Activated CD8-positive, alpha-beta memory T cell treated with anti-CD3 and anti-CD28 coated beads, Interleukin-2, amount 50 U/mL, for 1 hour (primary cell): ENCODE results near the gene TIA1.
"Not testable (repeated sequence)": the region's sequence is repeated elsewhere in the genome, so short reads cannot be mapped to it uniquely, and the experiment has no call there.

Experiments
- DNase-seq: peaks from one replicate; pipeline ENCODE4 v3.0.0-alpha.2; 2020; ENCODE audit errors: extremely low read depth

Gene TIA1, protein sequence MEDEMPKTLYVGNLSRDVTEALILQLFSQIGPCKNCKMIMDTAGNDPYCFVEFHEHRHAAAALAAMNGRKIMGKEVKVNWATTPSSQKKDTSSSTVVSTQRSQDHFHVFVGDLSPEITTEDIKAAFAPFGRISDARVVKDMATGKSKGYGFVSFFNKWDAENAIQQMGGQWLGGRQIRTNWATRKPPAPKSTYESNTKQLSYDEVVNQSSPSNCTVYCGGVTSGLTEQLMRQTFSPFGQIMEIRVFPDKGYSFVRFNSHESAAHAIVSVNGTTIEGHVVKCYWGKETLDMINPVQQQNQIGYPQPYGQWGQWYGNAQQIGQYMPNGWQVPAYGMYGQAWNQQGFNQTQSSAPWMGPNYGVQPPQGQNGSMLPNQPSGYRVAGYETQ

DNA sequence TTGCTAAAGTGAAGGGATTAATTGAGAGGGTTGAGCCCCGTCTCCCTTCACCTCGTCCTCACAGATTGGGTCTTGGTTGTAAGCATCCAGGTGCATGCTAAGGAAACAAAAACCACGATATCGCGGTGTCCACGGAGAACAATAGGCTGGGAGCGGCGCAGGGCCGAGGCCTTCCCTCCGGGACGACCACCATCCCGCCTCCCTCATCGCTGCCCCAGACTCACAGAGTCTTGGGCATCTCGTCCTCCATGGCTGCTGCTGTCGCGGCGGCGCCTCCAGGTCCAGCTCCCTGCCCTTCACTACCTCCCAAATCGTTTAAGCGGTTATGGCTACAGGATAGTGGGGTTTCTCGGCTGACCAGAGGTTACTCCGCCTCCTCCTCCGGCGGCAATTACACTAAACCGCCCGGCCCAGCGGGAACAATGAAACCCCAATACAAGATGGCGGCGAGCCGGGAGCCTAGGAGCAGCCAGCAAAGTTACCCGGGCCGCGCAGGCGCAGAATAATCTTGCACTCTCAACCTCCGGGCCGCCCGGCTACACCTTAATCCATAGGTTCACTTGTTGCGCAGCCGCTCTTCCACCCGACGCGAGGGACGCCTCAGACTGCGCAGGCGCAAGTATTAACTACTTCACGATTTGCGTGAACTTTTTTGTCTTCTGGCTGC, at the start of gene TIA1:
TIA1 (minus strand) TSS at position 448 of the 667 bp plus-strand sequence; CDS start at position 250, 198 bp downstream.
- peak; percentile 98 for DNase-seq

DNA sequence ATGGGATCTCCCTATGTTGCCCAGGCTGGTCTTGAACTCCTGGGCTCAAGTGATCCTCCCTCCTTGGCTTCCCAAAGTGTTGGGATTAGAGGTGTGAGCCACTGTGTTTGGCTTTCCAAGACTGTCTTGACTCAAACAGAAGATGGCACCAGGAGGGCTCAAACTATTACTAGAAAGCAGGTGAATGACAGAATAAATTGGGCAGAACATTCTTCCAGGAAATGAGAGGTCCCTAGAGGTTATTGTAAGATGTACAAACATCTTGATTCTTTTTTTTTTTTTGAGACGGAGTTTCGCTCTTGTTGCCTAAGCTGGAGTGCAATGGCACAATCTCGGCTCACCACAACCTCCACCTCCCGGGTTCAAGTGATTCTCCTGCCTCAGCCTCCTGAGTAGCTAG, 49.4 kb upstream of the TIA1 start:
- not testable (repeated sequence) for DNase-seq

DNA sequence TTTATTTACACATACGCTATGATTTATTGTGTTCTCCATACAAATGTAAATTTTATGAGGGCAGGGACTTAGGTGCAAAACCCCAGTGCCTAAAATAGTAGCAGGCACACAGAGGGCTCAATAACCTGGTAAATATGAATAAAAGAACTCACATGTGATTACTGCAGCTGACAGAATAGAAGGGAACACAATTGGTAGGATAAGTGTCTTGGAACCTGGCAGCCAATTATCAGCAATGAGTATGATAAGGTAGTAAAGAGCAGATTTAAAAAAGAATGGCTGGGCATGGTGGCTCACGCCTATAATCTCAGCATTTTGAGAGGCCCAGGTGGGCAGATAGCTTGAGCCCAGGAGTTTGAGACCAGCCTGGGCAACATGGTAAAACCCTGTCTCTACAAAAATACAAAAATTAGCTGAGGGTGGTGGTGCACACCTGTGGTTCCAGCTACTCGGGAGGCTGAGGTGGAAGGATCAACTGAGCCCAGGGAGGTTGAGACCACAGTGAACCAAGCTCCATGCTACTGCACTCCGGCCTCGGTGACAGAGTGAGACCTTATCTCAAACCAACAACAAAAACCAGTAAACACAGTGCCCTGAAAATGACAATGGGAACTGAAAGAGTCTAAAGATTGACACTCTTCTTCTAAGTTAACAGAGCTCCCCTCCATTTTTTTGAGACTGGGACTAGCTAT, 35.2 kb upstream of the TIA1 start:
- DNase-seq, result no peak

DNA sequence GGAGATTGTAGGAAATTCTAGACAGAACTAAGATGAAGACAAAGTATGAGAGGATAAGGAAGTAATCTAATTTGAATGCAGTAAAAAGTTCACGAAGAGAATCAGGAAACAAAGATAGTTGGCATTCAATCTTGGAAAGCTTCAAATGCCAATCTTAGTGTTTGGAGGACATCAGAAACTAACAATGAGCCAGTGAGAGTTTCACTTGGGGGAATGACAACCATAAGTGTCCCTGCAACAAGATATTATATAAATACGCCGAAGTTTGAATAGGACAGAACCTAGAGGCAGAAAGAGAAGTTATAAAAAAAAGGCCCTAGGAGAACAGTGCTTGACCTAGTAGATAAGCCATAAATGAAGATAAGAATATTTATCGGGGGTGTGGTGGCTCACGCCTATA, 34.0 kb upstream of the TIA1 start:
- DNase-seq, result no peak

DNA sequence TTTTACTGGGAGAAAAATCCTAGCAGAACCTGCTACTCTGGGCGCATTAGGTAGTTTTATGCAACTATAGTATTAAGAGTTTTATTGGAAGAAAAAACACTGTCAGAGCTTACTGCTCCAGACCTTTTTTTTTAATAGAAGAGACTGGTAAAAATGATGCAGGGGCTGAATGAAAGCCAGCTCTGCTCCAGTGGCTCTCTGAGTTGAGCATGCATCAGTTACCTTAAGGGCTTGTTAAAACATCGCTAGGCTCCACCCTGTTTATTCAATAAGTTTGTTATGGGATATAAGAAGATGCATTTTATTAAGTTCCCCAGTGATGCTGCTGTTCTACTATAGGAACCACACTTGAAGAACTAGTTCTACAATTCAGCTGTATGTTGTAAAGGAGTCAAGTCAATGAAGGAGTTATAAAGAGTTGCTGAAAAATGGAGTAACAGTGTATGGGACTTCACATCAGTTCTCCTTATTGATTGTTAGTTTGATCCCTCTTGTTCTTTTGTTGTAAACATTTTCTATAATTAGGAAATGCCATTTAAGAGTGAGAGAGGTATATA, 31.9 kb upstream of the TIA1 start:
- no peak for DNase-seq

DNA sequence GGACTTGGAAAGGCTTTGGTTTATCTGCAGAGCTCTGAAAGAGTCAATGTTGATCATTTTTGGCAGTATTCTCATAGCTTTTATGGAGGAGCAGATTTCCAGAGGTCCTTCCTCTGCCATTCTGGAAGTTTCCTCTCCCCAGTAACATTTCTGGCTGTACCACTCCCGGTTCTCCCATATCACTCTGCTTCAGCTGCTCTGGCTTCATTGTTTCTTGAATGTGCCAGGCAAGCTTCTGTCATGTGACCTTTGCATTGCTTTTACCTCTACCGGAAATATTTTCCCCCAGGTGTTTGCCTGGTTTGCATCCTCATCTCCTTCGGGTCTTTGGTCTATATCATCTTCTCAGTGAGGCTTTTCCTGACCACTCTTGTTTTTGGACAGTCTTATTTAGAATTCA, 21.9 kb upstream of the TIA1 start:
- DNase-seq, result no peak

DNA sequence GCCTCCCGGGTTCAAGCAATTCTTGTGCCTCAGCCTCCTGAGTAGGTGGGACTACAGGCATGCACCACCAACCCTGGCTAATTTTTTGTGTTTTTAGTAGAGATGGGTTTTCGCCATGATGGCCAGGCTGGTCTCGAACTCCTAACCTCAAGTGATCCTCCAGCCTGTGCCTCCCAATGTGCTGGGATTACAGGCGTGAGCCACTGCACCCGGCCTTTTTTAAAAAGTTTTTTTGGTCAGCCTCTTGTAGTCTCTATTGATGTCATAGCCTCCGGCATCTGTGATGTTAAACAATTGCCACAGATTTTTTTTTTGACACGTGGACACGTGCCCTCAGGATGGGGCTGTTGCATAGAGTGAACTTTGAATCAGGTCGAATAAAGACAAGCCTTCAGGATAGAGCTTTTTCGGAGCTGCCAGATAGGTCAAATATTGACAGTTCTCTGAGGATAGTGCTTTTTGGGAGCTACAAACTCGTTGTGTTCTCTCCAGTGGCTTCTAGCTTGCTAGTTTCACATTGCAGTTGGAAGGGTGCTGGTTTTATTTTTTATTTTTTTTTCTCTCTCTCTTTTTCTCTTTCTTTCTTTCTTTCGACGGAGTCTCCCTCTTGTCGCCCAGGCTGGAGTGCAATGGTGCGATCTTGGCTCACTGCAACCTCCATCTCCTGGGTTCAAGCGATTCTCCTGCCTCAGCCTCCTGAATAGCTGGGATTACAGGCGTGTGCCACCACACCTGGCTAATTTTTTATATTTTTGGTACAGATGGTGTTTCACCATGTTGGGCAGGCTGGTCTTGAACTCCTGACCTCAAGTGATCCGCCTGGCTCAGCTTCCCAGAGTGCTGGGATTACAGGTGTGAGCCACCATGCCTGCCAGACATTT, 21.2 kb upstream of the TIA1 start:
- DNase-seq, result not testable (repeated sequence)

DNA sequence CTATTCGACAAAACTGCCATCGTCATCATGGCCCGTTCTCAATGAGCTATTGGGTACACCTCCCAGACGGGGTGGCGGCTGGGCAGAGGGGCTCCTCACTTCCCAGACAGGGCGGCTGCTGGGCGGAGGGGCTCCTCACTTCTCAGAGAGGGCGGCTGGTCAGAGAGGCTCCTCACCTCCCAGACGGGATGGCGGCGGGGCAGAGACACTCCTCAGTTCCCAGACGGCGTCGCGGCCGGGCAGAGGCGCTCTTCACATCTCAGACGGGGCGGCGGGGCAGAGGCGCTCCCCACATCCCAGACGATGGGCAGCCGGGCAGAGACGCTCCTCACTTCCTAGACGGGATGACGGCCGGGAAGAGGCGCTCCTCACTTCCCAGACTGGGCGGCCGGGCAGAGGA, 18.5 kb upstream of the TIA1 start:
- DNase-seq, result not testable (repeated sequence)

DNA sequence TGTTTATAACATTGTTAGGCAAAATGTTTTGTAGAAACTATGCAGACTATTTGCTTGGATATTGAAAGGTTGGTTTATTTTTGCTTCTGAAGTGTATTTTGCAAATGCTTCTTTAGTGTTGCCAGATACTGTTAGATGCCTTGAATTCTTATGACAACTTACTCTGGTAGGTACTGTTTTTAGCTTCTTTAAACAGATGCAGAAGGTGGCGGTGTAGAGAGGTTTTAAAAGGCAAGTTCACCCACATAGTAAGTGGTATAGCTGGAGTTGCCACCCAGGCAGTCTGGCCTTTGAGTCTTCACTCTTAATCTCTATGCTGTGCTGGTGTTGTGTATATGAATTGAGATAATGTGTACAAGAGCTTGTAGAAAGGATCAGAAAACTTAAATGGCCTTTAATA, 13.1 kb upstream of the TIA1 start:
- DNase-seq, result no peak

DNA sequence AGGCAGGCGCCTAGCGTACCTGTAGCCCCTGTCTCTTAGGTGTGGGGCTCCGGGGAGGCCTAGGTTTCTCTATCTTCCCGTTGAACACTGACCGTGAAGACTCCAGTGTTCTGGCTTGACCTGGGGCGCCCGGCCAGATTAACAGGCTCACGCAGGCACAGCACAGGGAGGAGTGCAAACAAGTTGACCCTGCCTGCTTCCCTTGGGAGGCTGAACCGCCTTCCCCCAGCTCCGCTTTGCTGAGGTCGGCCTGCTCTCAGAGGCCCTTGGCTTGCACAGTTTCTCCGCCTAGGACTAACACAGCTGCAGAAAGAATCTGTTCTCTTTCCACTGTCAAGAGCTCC, 10.1 kb upstream of the TIA1 start:
- DNase-seq, result no peak

DNA sequence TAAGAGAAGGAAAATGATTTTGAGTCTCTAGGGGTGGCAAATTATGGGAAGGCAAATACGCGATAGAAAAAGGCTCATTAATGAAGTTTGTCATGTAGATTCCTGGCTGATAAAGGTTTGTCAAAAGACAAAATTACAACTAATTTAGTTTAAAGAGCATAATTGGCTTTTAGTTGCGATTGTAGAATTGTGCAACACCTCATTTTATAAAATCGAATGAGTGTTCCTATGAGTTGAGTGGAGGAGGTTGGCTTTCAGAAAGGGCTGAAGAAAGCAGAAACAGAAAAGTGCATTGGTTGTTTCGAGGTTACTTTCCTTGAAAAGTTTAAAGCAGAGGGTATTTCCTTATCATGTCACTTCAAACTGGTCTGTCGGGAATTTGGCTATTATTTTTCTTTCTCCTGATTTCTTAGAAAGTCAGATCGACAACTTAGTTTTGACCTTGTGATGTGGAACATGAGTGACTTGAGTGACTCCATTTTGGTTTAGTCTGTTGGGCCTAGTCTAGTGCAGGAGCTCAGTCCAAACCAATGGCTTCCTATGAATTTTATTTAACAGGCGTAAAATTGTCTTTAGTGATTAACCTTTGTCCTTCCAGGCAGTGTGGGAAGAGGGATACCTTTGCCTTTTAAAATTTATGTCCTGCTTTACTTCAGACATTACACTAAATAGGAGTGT, 7.3 kb upstream of the TIA1 start:
- no peak for DNase-seq

DNA sequence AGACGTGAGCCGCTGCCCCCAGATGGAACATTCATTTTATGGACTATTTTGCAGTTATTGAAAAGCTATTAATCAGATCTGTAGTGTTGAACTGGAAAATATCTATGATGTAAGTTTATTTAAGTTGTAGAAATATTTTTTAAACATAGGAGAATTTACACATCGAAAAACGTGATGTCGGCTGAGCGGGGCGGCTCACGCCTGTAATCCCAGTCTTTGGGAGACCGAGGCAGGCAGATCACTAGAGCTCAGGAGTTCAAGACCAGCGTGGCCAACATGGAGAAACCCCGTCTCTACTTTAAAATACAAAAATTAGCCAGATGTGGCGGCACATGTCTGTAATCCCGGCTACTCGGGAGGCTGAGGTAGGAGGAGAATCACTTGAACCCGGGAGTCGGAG, 2.0 kb upstream of the TIA1 start:
- DNase-seq, result no peak

DNA sequence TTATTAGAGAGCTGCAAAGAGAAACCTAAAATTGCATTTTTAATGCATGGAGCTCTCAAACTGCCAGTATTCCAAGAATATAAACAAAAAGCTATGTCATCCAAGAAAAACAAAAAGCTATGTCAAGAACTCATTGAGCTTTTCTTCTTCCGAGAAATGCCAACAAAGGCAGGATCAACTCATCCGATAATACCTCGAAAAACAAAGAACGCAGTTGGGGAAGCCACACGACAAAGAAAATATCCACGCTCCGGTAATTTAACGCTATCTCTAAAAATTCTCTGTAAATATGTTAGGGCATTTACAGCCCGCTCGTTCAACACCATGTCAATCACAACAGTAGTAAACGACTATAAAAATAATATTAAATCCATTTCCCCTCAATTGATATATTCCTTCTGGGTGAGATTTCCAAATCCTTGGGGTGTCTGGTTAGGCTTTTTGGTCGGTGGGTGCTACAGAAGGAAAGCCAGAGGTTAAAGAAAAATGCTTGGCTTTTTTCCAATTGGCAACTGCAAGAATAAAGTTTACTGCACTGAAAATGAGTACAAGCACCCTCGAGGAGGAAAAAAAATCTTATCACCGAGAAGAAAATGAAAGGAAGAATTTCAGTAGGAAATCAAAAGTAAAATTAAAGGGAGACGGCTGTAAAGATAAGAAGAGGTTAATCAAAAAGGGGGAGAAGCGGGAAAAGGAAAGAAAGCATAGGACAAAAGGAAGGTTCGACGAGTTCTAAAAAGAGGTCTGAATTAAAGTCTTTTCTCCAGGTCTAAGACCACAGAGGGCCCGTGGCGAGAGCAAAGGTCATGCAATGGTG, 856 bp downstream of the TIA1 start:
- no peak for DNase-seq

DNA sequence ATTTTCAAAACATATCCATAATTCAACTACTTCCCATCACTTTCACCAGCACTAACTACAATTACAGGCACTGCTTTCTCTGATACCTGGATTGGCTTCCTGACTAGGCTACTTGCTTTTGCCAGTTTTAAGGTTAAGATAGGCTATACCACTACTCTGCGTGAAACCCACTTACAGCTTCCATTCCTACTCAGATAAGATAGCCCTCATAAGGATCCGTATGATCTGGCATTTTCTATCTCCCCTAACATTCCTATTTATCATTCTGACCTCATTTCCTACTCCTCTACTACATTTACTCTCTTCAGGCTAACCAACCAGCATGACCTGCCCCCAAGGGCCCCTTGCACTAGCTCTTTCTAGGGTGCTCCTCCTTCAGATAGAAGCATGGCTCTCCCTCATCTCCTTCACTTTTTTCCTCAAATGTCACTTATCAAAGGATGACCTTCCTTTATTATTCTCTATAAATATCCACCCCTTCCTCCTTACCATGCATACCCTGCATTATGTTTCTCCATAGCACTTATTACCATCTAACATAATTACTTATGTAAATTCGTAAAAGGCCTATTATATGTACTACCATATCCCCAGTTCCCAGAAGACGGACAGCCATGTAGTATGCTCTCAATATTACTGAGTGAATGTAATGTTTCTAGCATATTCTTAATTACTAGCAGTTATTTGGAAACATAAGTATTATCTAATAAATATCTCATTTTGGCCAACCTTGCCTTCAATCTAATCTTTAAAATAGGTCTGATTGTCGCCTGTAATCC, 4.4 kb downstream of the TIA1 start:
- no peak for DNase-seq

DNA sequence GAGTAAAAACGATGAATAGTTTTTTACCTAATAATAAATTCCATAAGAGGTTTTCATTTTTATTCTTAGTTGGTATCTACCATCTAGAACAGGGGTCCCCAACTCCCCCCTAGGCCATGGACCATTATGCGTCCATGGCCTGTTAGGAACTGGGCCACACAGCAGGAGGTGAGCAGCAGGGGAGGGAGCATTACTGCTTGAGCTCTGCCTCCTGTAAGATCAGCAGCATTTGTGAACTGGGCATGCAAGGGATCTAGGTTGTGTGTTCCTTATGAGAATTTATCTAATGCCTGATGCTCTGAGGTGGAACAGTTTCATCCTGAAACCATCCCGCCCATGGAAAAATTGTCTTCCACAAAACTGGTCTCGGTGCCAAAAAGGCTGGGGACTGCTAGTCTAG, 5.9 kb downstream of the TIA1 start:
- no peak for DNase-seq

DNA sequence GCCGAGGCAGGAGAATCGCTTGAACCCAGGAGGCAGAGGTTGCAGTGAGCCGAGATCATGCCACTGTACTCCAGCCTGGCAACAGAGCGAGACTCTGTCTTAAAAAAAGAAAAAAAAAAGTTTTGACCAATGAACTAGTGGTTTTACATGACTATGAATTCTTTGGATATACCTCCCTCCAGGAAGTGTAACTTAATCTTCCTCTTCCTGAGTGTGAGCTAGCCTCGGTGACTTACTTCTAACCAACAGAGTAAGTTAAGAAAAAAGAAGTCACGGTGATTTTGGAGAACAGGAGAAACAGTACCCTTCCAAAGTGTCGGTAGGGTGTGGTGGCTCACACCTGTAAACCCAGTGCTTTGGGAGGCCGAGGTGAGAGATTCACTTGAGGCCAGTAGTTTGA, 7.1 kb downstream of the TIA1 start:
- DNase-seq, result no peak

DNA sequence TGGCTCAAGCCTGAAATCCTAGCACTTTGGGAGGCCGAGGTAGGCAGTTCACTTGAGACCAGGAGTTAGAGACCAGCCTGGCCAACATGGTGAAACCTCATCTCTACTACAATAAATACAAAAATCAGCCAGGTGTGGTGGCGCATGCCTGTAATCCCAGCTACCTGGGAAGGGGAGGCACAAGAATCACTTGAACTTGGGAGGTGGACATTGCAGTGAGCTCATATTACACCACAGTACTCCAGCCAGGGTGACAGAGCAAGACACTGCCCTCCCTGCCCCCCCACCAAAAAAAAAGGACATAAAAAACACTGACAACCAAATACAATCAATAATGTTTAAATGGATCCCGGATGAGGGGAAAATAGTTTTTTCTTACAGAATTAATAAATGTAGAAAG, 7.8 kb downstream of the TIA1 start:
- DNase-seq, result no peak

DNA sequence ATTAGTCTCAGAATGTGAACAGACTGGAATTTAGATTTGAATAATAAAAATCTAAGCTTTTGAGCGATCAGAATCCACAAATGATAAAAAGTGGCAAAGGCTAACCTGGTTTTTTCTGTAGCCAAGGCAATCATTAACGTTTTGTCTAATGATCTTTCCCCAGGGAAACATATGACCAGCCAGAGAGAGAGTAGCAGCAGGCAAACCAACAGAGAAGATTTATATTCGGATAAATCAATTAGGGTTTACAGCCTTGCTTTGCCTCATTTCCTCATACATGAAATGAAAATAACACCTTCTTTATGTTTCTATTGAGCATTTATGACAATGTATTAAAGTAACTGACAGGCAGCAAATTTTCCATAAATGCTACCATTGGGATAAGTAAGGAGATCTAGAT, 14.5 kb downstream of the TIA1 start:
- DNase-seq, result no peak

DNA sequence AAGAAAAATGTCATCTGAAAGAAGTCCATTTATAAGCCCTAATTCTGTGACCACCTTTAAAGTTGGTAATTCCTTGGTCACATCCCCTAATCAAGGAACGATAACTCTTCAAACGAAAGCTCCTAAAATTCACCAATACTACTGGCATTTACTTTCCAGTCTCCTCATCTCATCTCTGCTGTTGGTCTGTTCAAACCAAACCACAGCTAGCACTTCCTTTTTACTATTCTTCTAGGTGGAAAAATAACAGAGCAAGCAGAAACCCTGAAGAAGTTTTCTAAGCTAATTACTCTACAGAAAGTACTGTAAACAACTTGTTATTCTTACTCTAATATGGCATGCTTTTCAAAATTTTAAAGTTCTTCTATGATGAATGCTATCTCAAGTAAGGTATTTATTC, 21.6 kb downstream of the TIA1 start:
- no peak for DNase-seq
